ENCODE data around the gene CXCL1. TPM values are rescaled to one million over a fixed set of nuclear protein-coding genes. Genes with fewer than 3 reads are reported as not detected.

The CXCL1 gene
- total and polyA plus RNA-seq, 12 donors, result 0.84 to 6.1 (median 1.6) TPM; not detected in 3

DNA sequence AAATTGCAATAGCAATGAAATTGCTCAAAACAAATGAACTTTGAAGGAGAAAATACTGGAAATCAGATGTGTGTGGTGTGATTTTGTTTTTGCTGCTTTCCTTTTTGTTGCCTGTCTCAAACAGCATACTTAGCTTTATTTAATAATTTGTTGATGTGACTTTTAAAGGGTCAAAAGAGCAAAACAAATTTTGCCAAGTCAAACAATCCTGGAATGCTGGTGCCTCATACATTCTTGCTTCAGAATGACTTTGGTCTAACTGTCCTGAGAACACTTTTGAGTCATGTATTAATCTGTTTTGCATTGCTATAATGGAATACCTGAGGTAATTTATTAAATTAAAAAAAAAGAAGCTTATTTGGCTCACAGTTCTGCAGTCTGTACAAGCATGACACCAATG is 12.7 kb upstream of the CXCL1 start:
- no peak for DNase-seq
- peaks cover 4% of the 10 kb centered on the region for H3K27me3 ChIP-seq
- TF ChIP-seq POLR2A (IDR thresholded peaks at IDR 0.05), result no peak
- TF ChIP-seq, protein P1, sequence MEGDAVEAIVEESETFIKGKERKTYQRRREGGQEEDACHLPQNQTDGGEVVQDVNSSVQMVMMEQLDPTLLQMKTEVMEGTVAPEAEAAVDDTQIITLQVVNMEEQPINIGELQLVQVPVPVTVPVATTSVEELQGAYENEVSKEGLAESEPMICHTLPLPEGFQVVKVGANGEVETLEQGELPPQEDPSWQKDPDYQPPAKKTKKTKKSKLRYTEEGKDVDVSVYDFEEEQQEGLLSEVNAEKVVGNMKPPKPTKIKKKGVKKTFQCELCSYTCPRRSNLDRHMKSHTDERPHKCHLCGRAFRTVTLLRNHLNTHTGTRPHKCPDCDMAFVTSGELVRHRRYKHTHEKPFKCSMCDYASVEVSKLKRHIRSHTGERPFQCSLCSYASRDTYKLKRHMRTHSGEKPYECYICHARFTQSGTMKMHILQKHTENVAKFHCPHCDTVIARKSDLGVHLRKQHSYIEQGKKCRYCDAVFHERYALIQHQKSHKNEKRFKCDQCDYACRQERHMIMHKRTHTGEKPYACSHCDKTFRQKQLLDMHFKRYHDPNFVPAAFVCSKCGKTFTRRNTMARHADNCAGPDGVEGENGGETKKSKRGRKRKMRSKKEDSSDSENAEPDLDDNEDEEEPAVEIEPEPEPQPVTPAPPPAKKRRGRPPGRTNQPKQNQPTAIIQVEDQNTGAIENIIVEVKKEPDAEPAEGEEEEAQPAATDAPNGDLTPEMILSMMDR (IDR thresholded peaks at IDR 0.05), result no peak
- H3K9me3 ChIP-seq (replicated peaks in 1 of 3), result no peaks in the 10 kb centered on the region
- no peak overlapping the region for H3K27ac ChIP-seq
- no peaks in the 10 kb centered on the region for H3K36me3 ChIP-seq (replicated peaks in 1 of 2)
- no peaks in the 10 kb centered on the region for H3K4me1 ChIP-seq (replicated peaks in 1 of 2)
- H3K4me3 ChIP-seq, result no peak overlapping the region
- intact Hi-C loops (cut with DNase I), result no loop called here

DNA sequence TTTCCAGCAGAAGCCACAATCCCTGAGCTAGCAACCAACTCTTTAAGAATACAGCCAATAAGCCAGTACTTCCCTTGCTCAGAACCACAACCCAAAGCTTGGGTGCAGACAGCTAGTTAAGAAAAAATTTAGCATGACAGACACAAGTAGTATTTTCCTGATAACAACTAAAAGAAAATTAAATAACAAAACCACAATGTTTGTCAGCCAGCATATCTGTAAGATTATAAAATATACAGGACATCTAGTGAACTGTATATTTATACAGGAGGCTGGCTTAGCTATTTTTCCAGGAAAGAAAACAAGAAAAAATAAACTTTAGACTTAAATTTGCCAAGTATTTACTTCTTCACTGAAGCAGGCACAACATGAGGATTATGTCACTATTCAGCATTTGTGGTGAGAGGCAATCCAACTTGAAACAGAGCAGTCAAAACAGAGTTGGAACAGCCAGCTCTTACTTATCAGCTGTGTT is 9.5 kb upstream of the CXCL1 start:
- intact Hi-C loops (cut with DNase I), result loop anchor here in 1 of 2 donors (10.0 kb wide), 1 partner anchor 195 kb away; no protein-coding TSS in a partner anchor
- Histone ChIP-seq H3K27me3 (peaks cover 4% of the 10 kb centered on the region), H3K9me3 (replicated peaks in 1 of 3) (no peaks in the 10 kb centered on the region), H3K4me3 (no peak overlapping the region), H3K27ac (no peak overlapping the region), H3K4me1 (replicated peaks in 1 of 2) (no peaks in the 10 kb centered on the region), H3K36me3 (replicated peaks in 1 of 2) (no peaks in the 10 kb centered on the region)
- TF ChIP-seq, protein P1 (IDR thresholded peaks at IDR 0.05), result no peak
- no peak for DNase-seq

DNA sequence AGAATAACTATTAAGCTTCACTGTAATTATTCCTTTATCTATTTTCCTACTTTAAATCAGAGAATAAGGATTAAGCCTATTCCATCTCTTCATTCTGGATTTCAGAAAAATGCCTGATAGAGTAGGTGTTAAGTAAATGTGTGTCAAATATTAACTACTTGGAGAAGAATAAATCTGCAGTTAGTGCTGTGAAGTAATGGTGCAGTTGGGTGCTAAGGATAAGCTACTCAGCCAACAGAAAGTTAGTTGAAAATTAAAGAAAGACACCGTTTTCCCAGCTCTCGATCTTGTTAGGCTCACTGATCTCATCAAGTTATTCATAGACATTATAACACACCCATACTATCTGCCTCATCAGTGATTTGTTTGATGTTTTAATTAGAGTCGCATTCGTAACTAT is 9.0 kb upstream of the CXCL1 start:
- intact Hi-C loops (cut with DNase I), result loop anchor here in 1 of 2 donors (10.0 kb wide), 1 partner anchor 195 kb away; no protein-coding TSS in a partner anchor

DNA sequence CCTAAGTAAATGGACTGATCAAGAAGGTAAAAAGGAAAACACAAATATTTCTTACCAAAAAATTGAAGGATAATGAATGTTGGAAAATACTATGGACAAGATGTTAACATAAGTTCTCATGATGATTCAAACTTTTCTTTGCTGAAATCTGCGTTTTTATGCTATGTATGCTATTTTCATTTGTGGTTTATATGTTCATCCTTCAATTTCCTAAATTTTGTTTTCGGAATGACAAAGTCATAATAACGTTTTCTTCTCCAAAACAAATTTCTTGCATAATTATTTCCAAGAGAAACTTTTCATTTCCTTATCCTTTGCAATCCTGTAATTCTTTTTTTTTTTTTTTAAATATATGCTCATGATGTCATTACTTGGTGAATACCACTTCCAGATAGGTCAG is 8.3 kb upstream of the CXCL1 start:
- DNase-seq, result no peak
- 55 to 67% (median 57%) methylated on average over 3 of the region's 3 CpGs for WGBS, 4 donors
- Histone ChIP-seq H3K27me3 (peaks cover 4% of the 10 kb centered on the region), H3K4me3 (no peak overlapping the region), H3K9me3 (replicated peaks in 1 of 3) (no peaks in the 10 kb centered on the region), H3K36me3 (replicated peaks in 1 of 2) (no peaks in the 10 kb centered on the region), H3K27ac (no peak overlapping the region), H3K4me1 (replicated peaks in 1 of 2) (no peaks in the 10 kb centered on the region)
- intact Hi-C loops (cut with DNase I), result loop anchor here in 1 of 2 donors (10.0 kb wide), 1 partner anchor 196 kb away; no protein-coding TSS in a partner anchor
- TF ChIP-seq, protein P1 (IDR thresholded peaks at IDR 0.05), result no peak
- no peak for TF ChIP-seq POLR2A (IDR thresholded peaks at IDR 0.05)

More for the DNA sequence above, 9.0 kb upstream of the CXCL1 start:
- 55 to 60% (median 58%) methylated on average over 4 of the region's 4 CpGs for WGBS, 4 donors
- no peak for DNase-seq
- H3K27ac ChIP-seq, result no peak overlapping the region
- H3K4me3 ChIP-seq, result no peak overlapping the region
- peaks cover 4% of the 10 kb centered on the region for H3K27me3 ChIP-seq
- TF ChIP-seq POLR2A (IDR thresholded peaks at IDR 0.05), result no peak
- TF ChIP-seq, protein P1 (IDR thresholded peaks at IDR 0.05), result no peak
- no peaks in the 10 kb centered on the region for H3K4me1 ChIP-seq (replicated peaks in 1 of 2)
- no peaks in the 10 kb centered on the region for H3K36me3 ChIP-seq (replicated peaks in 1 of 2)
- no peaks in the 10 kb centered on the region for H3K9me3 ChIP-seq (replicated peaks in 1 of 3)

All from adrenal gland (tissue), 12 donors.